IMR-90 (cell line): ENCODE measurements around the gene NRCAM. TPM values are rescaled to one million over a fixed set of nuclear protein-coding genes. Genes with fewer than 3 reads are reported as not detected.
A peak's percentile ranks its signal among the peaks of the same experiment; 100 is the strongest.

Source experiments
- ATAC-seq: fragments of 200-7000 bp; cut with Tn5 transposase; 2 replicates; pipeline ENCODE4 v1.9.1; 2020; ENCODE audit warnings: low read depth, mild to moderate bottlenecking, moderate library complexity
- BruUV-seq: library from RNA; stranded (reverse); fragments of 400-500 nt; replicated peaks from 2 replicates; lab custom pipeline; 2021; lab: Mats Ljungman, UMichigan
- CTCF ChIA-PET: fragments of 300-600 bp; formaldehyde crosslinking; extraction: SDS; loops from one replicate; lab custom pipeline; 2021; ENCODE audit warnings: antibody characterized with exemption; lab: Yijun Ruan, JAX
- POLR2A ChIA-PET: fragments of 300-600 bp; sonication (Branson Sonifier 250); formaldehyde crosslinking; loops from one replicate; lab custom pipeline; 2022; ENCODE audit warnings: antibody characterized with exemption; ENCODE audit not compliant: unreplicated experiment; lab: Charles Lee
- DNase-seq: peaks from one replicate; pipeline ENCODE4 v3.0.0; 2013
- H2AFZ ChIP-seq: replicated peaks from 2 replicates; pipeline ENCODE3; 2013; ENCODE audit warnings: low read length, mild to moderate bottlenecking; ENCODE audit not compliant: poor library complexity
- H2AK5ac ChIP-seq: 2 replicates; pipeline ENCODE4 v1.6.1; 2013; ENCODE audit warnings: low read depth, low read length, inconsistent platforms
- H2AK9ac ChIP-seq: replicated peaks from 2 replicates; pipeline ENCODE3; 2013; ENCODE audit warnings: mild to moderate bottlenecking, low read depth, low read length, moderate library complexity; ENCODE audit not compliant: poor library complexity
- H2BK120ac ChIP-seq: 2 replicates; pipeline ENCODE4 v1.6.1; 2013; ENCODE audit warnings: low read depth, low read length, inconsistent platforms
- H2BK15ac ChIP-seq: 3 replicates; pipeline ENCODE4 v1.6.1; 2013; ENCODE audit warnings: low read depth, low read length, inconsistent platforms
- H2BK20ac ChIP-seq: 2 replicates; pipeline ENCODE4 v1.6.1; 2013; ENCODE audit warnings: low read depth, mild to moderate bottlenecking, inconsistent platforms, low read length, moderate library complexity
- H2BK5ac ChIP-seq: 2 replicates; pipeline ENCODE4 v1.6.1; 2013; ENCODE audit warnings: mild to moderate bottlenecking, low read depth, low read length, inconsistent platforms; ENCODE audit not compliant: poor library complexity, severe bottlenecking
- H3K14ac ChIP-seq: replicated peaks from 2 replicates; pipeline ENCODE4 v1.6.1; 2013; ENCODE audit warnings: low read depth, low read length, inconsistent platforms
- H3K18ac ChIP-seq: 2 replicates; pipeline ENCODE4 v1.6.1; 2013; ENCODE audit warnings: low read depth, low read length, control low read depth
- H3K23ac ChIP-seq: 2 replicates; pipeline ENCODE4 v1.6.1; 2013; ENCODE audit warnings: low read depth, low read length, inconsistent platforms
- H3K27ac ChIP-seq: 2 replicates; pipeline ENCODE4 v1.5.1; 2013; ENCODE audit warnings: mild to moderate bottlenecking, control low read depth, low read length; ENCODE audit not compliant: insufficient read depth
- H3K27me3 ChIP-seq: 2 replicates; pipeline ENCODE4 v1.6.1; 2013; ENCODE audit warnings: low read length; ENCODE audit not compliant: control insufficient read depth, insufficient read depth
- H3K36me3 ChIP-seq: 2 replicates; pipeline ENCODE4 v1.6.1; 2013; ENCODE audit warnings: low read length, mixed read lengths; ENCODE audit not compliant: control insufficient read depth, insufficient read depth
- H3K4ac ChIP-seq: 2 replicates; pipeline ENCODE4 v1.6.1; 2013; ENCODE audit warnings: low read depth, low read length, inconsistent platforms
- H3K4me1 ChIP-seq: 2 replicates; pipeline ENCODE4 v1.6.1; 2013; ENCODE audit warnings: low read length, mixed read lengths; ENCODE audit not compliant: control insufficient read depth, insufficient read depth
- H3K4me2 ChIP-seq: 2 replicates; pipeline ENCODE4 v1.6.1; 2013; ENCODE audit warnings: low read depth, mild to moderate bottlenecking, control low read depth, low read length, moderate library complexity
- H3K4me3 ChIP-seq: 2 replicates; pipeline ENCODE4 v1.5.1; 2013; ENCODE audit warnings: low read depth, mild to moderate bottlenecking, control low read depth, low read length, moderate library complexity; ENCODE audit not compliant: insufficient read depth
- H3K56ac ChIP-seq: 2 replicates; pipeline ENCODE4 v1.6.1; 2013; ENCODE audit warnings: low read length, inconsistent platforms; ENCODE audit not compliant: insufficient read depth; ENCODE audit errors: extremely low read depth
- H3K79me1 ChIP-seq, 2 experiments: 2 replicates each; pipeline ENCODE4 v1.6.1; 2013; ENCODE audit warnings: low read length in 2 of 2, inconsistent platforms in 1 of 2, low read depth in 1 of 2
- H3K9ac ChIP-seq: 2 replicates; pipeline ENCODE4 v1.6.1; 2013; ENCODE audit warnings: low read depth, low read length, control low read depth
- H3K9me1 ChIP-seq: 2 replicates; pipeline ENCODE4 v1.6.1; 2013; ENCODE audit warnings: low read length, inconsistent platforms; ENCODE audit not compliant: insufficient read depth
- H3K9me3 ChIP-seq: 2 replicates; pipeline ENCODE4 v1.6.1; 2013; ENCODE audit warnings: low read length; ENCODE audit not compliant: control insufficient read depth, insufficient read depth
- H4K20me1 ChIP-seq: 2 replicates; pipeline ENCODE4 v1.6.1; 2013; ENCODE audit warnings: low read length, inconsistent platforms; ENCODE audit not compliant: insufficient read depth
- H4K5ac ChIP-seq: 2 replicates; pipeline ENCODE4 v1.6.1; 2013; ENCODE audit warnings: mild to moderate bottlenecking, low read depth, low read length, control low read depth
- H4K8ac ChIP-seq, 2 experiments: 2 replicates each; pipeline ENCODE4 v1.6.1; 2013; ENCODE audit warnings: low read depth in 2 of 2, low read length in 2 of 2, control low read depth in 1 of 2, inconsistent platforms in 1 of 2
- H4K91ac ChIP-seq: 2 replicates; pipeline ENCODE4 v1.6.1; 2013; ENCODE audit warnings: low read depth, low read length, inconsistent platforms; ENCODE audit not compliant: insufficient read depth
- BHLHE40 ChIP-seq: fragments of 150-350 bp; IDR thresholded peaks from 2 replicates; pipeline ENCODE4 v1.6.1; 2016; ENCODE audit warnings: mild to moderate bottlenecking, low read depth, low read length
- CEBPB ChIP-seq: IDR thresholded peaks from 2 replicates; pipeline ENCODE4 v1.6.1; 2012; ENCODE audit warnings: low read depth, low read length, improper control_type of control experiment
- CHD1 ChIP-seq: IDR thresholded peaks from 2 replicates; pipeline ENCODE4 v1.6.1; 2012; ENCODE audit warnings: low read depth, low read length, improper control_type of control experiment
- CTCF ChIP-seq: conservative IDR thresholded peaks from 2 replicates; pipeline ENCODE4 v1.5.1; 2012; ENCODE audit warnings: mild to moderate bottlenecking, low read depth, low read length, improper control_type of control experiment
- ELK1 ChIP-seq: fragments of 150-350 bp; IDR thresholded peaks from 2 replicates; pipeline ENCODE4 v1.6.1; 2016; ENCODE audit warnings: low read depth, mild to moderate bottlenecking, low read length, moderate library complexity, borderline replicate concordance
- FOS ChIP-seq: fragments of 150-350 bp; IDR thresholded peaks from 2 replicates; pipeline ENCODE4 v1.6.1; 2016; ENCODE audit warnings: low read depth, low read length
- MAFK ChIP-seq: IDR thresholded peaks from 2 replicates; pipeline ENCODE4 v1.6.1; 2012; ENCODE audit warnings: low read depth, low read length, improper control_type of control experiment
- MAZ ChIP-seq: IDR thresholded peaks from 2 replicates; pipeline ENCODE4 v1.6.1; 2012; ENCODE audit warnings: low read depth, mild to moderate bottlenecking, low read length, improper control_type of control experiment, moderate library complexity, borderline replicate concordance
- MXI1 ChIP-seq: IDR thresholded peaks from 2 replicates; pipeline ENCODE4 v1.6.1; 2012; ENCODE audit warnings: low read depth, mild to moderate bottlenecking, low read length, moderate library complexity, borderline replicate concordance
- NFE2L2 ChIP-seq: fragments of 150-350 bp; IDR thresholded peaks from 2 replicates; pipeline ENCODE4 v1.6.1; 2016; ENCODE audit warnings: low read depth, mild to moderate bottlenecking, low read length
- POLR2A ChIP-seq: IDR thresholded peaks from 2 replicates; pipeline ENCODE4 v1.6.1; 2012; ENCODE audit warnings: mild to moderate bottlenecking, low read depth, low read length
- RAD21 ChIP-seq: IDR thresholded peaks from 2 replicates; pipeline ENCODE4 v1.6.1; 2012; ENCODE audit warnings: low read length, improper control_type of control experiment
- RCOR1 ChIP-seq: IDR thresholded peaks from 2 replicates; pipeline ENCODE4 v1.6.1; 2012; ENCODE audit warnings: mild to moderate bottlenecking, low read length, improper control_type of control experiment; ENCODE audit not compliant: insufficient replicate concordance
- RFX5 ChIP-seq: IDR thresholded peaks from 2 replicates; pipeline ENCODE4 v1.8.0; 2012; ENCODE audit warnings: low read depth, mild to moderate bottlenecking, low read length, moderate library complexity
- SMC3 ChIP-seq: fragments of 150-350 bp; IDR thresholded peaks from 2 replicates; pipeline ENCODE4 v1.6.1; 2016; ENCODE audit warnings: low read depth, mild to moderate bottlenecking, antibody characterized with exemption, low read length, moderate library complexity
- USF2 ChIP-seq: fragments of 150-350 bp; IDR thresholded peaks from 2 replicates; pipeline ENCODE4 v1.6.1; 2017; ENCODE audit warnings: mild to moderate bottlenecking, antibody characterized with exemption, low read length, low read depth
- WGBS, 2 experiments: methylation state at CpG; one replicate each; pipeline versions ENCODE4 v1.1.5 to v1.1.7; 2013; ENCODE audit warnings: missing lambda C conversion rate in 2 of 2; ENCODE audit not compliant: insufficient read length in 1 of 2; ENCODE audit errors: extremely low coverage in 2 of 2; 5-methylcytosine and 5-hydroxymethylcytosine counted together
- dilution Hi-C: fragments of 300-500 bp; cut with HindIII; formaldehyde crosslinking; loops from one replicate; pipeline ENCODE4 v1.14.3; 2018; ENCODE audit warnings: low sequenced_read_pairs; ENCODE audit not compliant: unreplicated experiment
- in situ Hi-C: fragments of 300-500 bp; cut with MboI; formaldehyde crosslinking; loops from 3 replicates; pipeline ENCODE4 v1.14.3; 2019; ENCODE audit warnings: low sequenced_read_pairs, inconsistent platforms, mixed read lengths
- intact Hi-C: fragments of 100-400 bp; cut with micrococcal nuclease; formaldehyde crosslinking; loops from 2 replicates; pipeline ENCODE4 v1.10.0; 2022
- polyA plus RNA-seq, 3 experiments: library from polyadenylated mRNA; depleted of rRNA; stranded (reverse); fragments of >200 nt; gene quantifications; 2 replicates each; pipeline ENCODE4 v1.2.3, GENCODE V29; 2012; ENCODE audit warnings: low replicate concordance in 1 of 3
- total RNA-seq: library from RNA; depleted of rRNA; stranded (reverse); fragments of >200 nt; gene quantifications from 2 replicates; pipeline ENCODE4 v1.2.3, GENCODE V29; 2012

The NRCAM gene
- total and polyA plus RNA-seq, 2 of the 4 experiments (the other 2 are of a cell fraction), result 0.46 to 1.1 TPM

GRCh38 chr7:108149908-108150307 lies 306.3 kb downstream of the NRCAM start:
- Histone ChIP-seq H3K27ac (no peak overlapping the region), H3K36me3 (no peaks in the 10 kb centered on the region), H3K4me1 (peaks cover 2% of the 10 kb centered on the region; the same call in 1 of the 2 replicates), H3K4ac (no peak overlapping the region; the same call in 1 of the 2 replicates), H4K8ac (no peak overlapping the region), H3K9me1 (no peaks in the 10 kb centered on the region), H2AK9ac (no peak overlapping the region), H3K14ac (peak overlapping the region; percentile 60; the same call in 1 of the 2 replicates), H2BK20ac (no peak overlapping the region), H3K56ac (no peak overlapping the region), H2BK15ac (no peak overlapping the region), H3K79me1 (no peaks in the 10 kb centered on the region), H2AFZ (no peak overlapping the region), H3K18ac (no peak overlapping the region; the same call in 1 of the 2 replicates), H4K91ac (no peak overlapping the region), H3K27me3 (peaks cover 2% of the 10 kb centered on the region), H3K23ac (peak overlapping the region; percentile 73; the same call in 1 of the 2 replicates), H3K9ac (no peak overlapping the region), H2BK120ac (no peak overlapping the region), H4K5ac (no peak overlapping the region), H3K9me3 (no peaks in the 10 kb centered on the region), H3K4me3 (no peak overlapping the region), H4K20me1 (no peaks in the 10 kb centered on the region), H2BK5ac (no peak overlapping the region), H3K4me2 (peak overlapping the region; percentile 90), H2AK5ac (no peak overlapping the region)
- BruUV-seq, result no TSS peak
- 0% methylated on average over 2 of the region's 6 CpGs; no CpG with 5 or more reads in 1 of the 2 experiments for WGBS, 2 experiments
- in situ Hi-C loops, result loop anchor here (25.0 kb wide), 1 partner anchor 413 kb away; the partner anchor contains the start of gene CBLL1
- no peak for TF ChIP-seq RCOR1
- TF ChIP-seq MXI1, result no peak
- no peak for TF ChIP-seq FOS
- TF ChIP-seq MAZ, result no peak
- no peak for TF ChIP-seq SMC3
- no peak for TF ChIP-seq POLR2A
- no peak for TF ChIP-seq RAD21
- TF ChIP-seq RFX5, result no peak
- no peak for TF ChIP-seq CHD1
- TF ChIP-seq CEBPB, result no peak
- no peak for TF ChIP-seq BHLHE40
- no peak for TF ChIP-seq MAFK
- TF ChIP-seq NFE2L2, result no peak
- TF ChIP-seq CTCF, result no peak
- TF ChIP-seq USF2, result no peak
- no peak for TF ChIP-seq ELK1
- POLR2A ChIA-PET, result interaction anchor here (0.7 to 1.5 kb wide), 2 partner anchors 147 to 259 kb away, joined by 3 to 4 read pairs; partner anchors contain the start of gene LAMB1
- no peak for DNase-seq
- CTCF ChIA-PET, result no interaction called here
- intact Hi-C loops, result loop anchor here (5.0 kb wide), 3 partner anchors 168 to 688 kb away; partner anchors contain the start of gene CBLL1
- ATAC-seq, result peak; percentile 27
- dilution Hi-C loops, result loop anchor here (25.0 kb wide), 1 partner anchor 138 kb away; the partner anchor contains the start of gene LAMB1
